HTR-8/SVneo (cell line): Measurements from ENCODE around the gene JAKMIP1.

Experiments used
- DNase-seq: peaks from one replicate; pipeline ENCODE4 v3.0.0; 2011; ENCODE audit warnings: low spot score, mixed read lengths; ENCODE audit not compliant: insufficient read length
- FAIRE-seq: peaks from 2 replicates; lab custom pipeline; 2011; peaks lifted over from hg19 to GRCh38; lab: Jason Lieb, UNC

The JAKMIP1 gene

DNA sequence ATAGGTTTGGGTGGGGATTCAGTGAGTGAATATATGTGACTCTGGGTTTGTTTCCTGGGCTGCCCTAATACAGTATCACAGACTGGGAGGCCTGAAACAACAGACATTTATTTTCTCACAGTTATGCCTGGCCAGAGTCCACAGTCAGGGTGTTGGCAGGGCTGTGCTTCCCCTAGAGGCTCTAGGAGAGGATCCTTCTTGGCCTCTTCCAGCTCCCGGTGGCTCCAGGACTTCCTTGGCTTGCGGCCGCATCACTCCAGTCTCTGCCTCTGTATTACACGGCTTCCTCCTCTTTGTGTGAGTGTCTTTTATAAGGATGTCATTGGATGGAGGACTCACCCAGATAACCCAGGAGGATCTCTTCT, 5.2 kb upstream of the JAKMIP1 start:
- no peak for DNase-seq
- FAIRE-seq, result no peak

DNA sequence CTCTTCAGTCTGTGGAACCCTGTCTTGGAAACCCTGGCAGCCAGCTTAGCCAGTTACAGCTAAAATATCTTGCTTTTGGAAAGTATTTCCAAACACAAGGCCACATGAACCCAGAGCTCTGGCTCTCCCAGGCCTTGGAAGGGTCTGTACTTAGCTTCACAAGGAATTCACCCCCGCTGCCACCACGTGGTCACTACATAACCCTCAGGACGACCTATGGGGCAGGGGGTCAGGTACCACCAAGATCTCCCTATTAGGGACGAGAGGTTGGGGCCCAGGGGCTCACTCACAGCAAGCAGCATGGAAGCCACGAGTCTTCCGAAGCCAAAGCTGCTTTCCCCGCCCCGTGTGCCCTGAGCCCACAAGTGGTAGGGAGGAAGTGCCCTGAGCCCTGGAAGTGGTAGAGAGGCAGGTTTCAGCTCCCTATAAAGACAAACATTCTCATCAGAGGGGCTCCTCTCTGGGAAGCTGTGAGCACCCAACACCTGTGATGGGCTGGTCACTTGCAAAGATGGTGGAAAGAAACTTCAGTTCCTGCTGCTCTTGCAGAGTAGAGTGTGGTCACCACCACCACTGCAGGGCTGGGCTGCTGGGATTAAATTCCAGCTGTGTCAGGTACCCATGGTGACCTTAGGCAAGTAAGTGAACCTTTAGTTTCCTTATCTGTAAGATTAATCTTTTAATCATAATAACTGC, 4.7 kb upstream of the JAKMIP1 start:
- FAIRE-seq, result no peak
- DNase-seq, result no peak

DNA sequence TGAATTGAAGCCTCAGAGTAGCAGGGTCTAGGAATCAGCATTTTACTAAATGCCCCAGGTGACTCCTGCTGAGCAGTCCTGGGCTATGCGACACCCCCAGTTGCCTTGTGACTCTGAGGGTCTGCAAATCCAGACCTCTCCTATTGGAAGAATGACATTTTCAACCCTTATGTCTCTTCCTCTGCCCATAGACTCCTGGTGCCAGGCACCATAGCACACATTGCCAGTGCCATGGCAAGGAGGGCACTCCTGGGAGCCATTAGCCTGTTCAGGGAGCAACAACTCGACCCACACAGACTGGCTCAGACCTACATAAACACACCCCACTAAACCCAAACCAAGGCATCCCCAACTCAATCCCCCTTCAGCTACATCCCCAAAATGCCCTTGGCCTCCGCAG, 3.7 kb upstream of the JAKMIP1 start:
- FAIRE-seq, result no peak
- no peak for DNase-seq

DNA sequence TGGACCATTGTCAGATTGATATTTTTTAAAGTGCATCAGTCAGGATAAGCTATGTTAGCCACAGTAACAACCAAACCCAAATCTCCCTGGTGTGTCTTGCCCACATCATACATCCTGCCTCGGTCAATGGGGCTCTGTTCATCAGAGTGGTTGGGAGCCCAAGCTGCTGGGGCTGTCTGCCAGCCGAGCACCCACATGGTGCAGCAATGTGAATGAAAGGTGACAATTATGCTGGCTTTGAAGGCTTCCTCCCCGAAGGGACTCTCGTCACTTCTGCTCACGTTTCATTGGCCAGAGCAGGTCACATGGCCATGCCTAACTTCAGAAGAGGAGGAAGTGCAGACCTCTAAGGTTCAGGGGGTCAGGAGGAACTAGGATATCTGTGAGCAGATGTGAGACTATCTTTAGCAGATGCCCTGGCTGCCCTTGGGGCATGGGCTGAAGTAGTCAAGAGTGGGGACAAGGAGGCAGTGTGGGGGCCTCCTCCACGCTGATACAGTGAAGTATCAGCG, 1.3 kb upstream of the JAKMIP1 start:
- peak; percentile 49 for FAIRE-seq

DNA sequence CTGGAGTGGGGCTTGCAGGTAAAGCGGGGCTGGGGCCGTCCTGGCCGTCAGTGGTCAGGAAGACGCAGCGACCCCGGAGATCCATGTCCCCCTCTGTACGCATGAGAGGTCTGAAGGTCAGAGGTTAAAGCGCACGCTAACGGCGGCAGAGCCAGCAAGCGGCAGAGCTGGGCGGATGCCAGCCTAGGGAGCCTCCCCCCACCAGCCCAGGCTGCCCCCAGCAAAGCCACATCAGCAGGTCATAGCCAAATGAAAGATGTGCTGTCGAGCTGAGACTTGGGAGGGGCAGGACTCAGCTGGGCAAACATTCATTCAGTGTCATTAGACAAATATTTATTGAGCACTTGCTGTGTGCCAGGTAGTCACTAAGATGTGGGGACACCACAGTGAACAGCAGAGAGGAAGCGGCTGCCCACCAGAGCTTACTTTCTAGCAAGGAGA, 593 bp upstream of the JAKMIP1 start:
- no peak for DNase-seq
- FAIRE-seq, result no peak

More for the DNA sequence above, 1.3 kb upstream of the JAKMIP1 start:
- no peak for DNase-seq

DNA sequence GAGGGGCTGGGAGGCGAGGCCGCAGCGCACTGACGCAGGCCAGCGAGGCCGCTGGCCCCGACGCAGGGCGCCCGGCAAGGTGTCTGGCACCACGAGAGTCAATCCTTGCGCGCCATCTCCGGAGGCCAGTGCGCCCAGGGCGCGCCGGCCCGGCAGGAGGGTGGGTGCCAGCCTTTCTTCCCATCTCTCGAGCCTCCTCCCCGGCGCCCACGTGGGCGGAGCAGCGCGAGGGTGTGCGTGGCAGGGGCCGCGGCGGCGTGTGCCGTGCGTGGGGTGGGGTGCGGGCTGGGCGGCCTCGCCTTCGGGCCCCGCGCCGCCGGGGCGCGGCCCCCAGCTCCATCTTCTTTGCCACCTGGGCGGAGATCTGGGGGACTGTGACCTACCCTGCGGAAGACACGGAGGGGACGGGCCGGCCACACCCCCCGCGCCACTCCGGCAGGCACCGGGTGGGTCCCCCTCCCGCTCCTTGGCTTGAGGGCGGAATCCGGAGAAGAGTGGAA, 877 bp downstream of the JAKMIP1 start:
- DNase-seq, result no peak
- FAIRE-seq, result no peak

DNA sequence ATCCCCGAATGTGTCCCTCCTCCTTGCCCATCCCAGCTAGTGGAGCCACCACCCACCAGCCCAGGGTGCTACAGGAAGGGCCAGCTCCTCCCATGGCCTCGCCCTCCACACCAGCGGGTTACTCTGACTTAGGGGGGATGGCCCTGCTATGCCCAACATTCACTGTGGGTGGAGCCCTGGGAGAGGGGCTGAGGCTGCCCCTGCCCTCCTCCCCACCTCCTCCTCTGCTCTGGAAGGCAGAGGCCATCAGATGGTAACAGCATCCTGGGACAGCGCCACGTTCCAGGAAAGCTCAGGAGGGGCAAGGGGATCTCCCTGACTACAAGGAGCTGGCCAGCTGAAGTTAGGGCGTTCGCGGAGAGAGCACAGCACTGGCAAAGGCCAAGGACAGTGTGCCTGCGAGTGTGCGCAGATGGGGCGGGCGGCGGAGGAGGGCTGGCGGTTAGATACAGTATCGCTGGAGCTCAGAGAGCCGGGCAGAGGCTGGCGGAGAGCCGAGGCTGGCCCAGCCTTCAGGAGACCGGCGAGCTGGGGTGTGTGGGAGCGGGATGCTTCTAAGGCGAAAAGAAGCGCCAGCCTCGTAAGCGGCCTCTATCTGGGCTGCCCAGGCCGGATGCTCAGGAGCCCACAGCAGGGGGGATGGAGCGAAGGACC, 1.5 kb downstream of the JAKMIP1 start:
- DNase-seq (no peak), FAIRE-seq (no peak)

DNA sequence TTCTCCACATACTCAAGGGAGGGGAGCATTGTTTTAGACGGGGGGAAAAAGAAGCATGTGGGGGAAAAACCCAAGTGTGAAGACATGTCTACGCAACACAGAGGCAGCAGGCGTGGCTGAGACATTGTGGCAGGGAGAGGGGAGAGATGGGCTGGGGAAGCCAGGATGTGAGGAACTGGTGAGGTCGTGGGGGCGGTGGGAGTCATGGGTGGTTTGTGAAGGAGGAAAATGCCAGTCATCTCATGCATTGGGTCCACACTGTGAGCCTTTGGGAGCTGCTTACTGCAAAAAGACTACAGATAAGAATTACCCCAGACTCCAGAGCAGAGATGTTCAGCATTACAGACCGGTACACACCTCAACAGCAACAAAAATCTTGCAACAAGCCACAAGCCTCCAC, 2.1 kb downstream of the JAKMIP1 start:
- DNase-seq, result no peak
- FAIRE-seq, result no peak

DNA sequence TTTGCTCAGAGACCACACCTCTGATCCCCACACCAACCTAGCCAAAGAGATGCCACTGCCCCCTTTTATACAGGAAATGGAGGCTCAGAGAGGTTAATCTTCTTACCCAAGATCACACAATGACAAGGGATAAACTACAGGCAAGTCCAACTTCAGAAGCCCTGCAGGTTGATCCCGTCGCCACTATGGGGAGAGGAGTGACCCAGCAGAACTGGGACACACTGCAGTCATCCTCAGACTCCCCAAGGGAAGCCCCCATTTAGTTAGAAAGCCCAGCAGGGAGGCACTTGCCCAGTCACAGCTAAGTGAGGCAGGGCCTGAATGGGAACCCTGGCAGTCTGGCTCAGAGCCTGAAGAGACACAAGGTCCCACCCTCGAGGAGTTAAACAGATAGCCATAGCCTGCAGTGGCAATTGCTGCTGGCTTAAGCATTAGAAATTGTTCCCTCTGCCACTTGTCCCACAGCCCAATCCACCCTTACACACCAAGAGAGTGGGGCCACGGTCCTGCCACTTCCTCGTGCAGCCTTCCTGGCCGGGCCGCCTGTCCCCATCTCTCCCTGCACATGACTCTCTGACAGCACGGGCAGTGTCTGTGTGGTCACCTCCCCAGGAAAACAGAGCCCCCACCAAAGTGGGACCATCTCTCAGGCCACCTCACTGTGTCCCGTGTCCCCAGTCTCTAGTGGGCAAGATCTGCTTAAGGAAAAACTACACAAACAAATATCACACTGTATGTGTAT, 2.7 kb downstream of the JAKMIP1 start:
- FAIRE-seq (no peak), DNase-seq (no peak)

DNA sequence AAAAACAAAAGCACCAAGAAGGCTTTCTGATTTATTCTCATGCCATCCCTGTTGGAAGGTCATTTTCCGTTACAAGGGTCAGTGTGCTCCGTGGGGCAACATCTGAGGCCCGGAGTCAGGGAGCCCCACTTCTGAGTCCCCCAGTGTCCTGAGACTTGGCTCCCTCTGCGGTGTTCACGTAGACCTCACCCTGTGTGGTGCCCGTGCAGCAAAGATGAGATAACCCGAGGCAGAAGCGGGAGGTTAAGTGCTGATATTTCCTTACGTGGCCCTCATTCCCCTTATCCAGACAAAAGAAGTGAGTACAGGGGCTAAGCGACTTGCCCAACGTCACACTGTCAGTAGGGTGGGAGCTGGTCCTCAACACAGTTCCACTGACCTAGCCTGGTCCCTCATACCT, 3.5 kb downstream of the JAKMIP1 start:
- FAIRE-seq, result no peak

DNA sequence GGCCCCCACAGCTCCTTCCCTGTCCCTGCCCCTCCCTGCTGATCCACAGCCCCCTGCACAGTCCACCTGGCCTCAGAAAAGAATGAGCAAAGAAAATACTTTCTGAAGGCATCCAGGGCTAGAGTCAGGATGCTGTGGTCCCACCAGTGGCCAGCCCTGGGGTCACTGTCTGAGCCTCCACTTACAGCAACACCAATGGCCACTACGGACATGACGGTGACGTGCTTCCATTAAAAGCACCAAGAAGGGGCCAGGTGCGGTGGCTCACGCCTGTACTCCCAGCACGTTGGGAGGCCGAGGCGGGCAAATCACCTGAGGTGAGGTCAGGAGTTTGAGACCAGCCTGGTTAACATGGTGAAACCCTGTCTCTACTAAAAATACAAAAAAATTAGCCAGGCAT, 4.0 kb downstream of the JAKMIP1 start:
- DNase-seq (no peak), FAIRE-seq (no peak)

More for the DNA sequence above, 3.5 kb downstream of the JAKMIP1 start:
- DNase-seq, result no peak

DNA sequence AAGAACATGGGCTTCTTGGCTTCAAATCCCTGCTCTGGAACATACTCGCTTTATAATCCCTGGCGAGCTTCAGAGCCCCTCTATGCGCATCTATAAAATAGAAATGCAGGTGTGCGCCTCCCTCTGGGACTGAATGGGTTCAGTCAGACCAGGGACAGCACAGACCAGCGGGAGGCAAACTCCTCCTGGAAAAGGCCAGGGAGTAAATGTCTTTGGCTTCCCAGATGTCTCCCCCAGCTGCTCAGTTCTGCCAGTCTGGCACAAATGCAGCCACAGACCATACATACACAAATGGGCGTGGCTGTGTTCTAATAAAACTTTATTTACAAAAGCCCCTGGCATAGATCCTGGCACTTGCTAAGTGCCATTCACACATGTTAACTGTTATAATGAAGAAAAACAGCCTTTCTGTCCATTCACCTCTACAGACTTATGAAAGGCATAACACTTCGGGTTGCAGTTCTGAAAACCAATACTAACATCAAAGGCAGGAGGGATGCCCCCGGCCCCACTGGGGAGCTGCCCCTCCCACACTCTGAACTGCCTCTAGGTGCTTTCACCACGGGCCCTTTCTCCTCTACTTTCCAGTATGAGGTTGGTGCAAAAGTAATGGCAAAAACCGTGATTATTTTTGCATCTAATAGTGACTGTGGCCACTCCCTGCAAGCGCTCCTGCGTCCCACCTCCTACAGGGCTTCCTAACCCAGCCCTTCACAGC, 4.6 kb downstream of the JAKMIP1 start:
- FAIRE-seq (no peak), DNase-seq (no peak)

DNA sequence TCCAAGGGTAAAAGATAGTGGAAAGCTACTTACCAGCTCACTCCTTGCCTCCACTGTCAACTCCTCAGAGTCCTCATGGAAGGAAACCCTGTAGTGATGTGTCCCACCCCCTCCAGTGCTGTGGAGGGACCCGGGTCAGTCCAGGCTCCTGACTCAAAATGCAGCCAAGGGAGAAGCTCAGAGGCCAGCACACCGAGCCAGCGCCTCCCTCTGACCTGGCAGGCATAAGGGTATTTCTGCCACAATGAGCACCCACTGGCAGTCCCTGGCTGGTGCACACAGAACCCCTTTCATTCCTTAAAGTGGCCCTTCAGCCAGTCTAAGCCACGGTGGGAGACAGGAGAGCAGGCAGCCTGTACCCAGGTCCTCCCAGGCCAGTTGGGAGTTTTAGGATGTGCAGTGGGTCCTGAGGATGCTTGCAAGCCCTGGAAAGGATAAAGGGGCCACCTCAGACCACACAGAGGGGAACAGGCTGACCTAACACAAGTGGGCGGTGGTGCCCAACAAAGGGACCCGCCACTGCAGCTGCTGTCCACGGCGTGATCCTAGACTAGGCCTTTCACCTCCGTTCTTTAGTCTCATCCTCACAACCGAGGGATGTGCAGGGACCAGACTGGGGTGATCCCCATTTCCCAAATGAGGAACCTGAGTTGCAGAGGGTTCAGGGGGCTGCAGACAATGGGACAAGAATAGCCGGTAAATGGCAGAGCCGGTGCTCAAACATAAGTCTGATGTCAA, 5.7 kb downstream of the JAKMIP1 start:
- DNase-seq (no peak), FAIRE-seq (no peak)

DNA sequence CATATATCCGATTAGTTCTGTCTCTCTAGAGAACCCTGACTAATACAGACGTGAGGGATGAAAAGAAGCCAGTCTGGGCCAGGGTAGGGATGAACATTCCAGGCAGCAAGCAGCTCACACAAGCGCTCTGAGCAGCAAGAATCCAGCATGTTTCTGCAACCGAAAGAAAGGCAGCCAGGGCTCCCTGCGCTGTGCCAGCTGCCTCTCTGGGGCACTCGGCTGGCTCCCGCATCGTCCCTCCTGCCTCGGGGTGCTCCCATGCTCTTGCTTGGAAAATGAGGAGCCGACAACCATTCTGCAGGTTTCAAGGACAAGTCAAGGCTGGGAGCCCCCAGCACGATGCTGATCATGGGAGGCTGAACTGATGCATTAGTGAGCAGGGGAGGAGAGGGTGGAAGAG, 7.0 kb downstream of the JAKMIP1 start:
- no peak for FAIRE-seq

DNA sequence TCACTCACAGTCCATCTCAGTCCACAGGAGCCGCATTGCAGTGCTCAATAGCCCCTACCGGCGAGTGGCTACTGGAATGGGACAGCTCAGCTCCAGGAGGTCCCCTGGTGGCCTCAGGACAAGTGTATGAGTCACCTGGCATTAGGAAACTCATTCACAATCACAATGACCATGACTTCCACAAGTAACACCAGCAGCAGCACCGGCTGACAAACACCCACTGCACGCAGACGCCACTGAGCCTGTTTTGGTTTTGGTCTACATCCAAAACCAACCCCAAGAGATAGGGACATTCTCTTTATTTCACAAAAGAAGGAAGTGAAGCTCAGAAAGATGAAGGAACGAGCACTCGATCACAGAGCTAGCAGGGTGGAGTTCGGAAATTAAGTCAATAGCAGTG, 8.1 kb downstream of the JAKMIP1 start:
- DNase-seq, result no peak
- FAIRE-seq, result no peak

More for the DNA sequence above, 7.0 kb downstream of the JAKMIP1 start:
- DNase-seq, result no peak

DNA sequence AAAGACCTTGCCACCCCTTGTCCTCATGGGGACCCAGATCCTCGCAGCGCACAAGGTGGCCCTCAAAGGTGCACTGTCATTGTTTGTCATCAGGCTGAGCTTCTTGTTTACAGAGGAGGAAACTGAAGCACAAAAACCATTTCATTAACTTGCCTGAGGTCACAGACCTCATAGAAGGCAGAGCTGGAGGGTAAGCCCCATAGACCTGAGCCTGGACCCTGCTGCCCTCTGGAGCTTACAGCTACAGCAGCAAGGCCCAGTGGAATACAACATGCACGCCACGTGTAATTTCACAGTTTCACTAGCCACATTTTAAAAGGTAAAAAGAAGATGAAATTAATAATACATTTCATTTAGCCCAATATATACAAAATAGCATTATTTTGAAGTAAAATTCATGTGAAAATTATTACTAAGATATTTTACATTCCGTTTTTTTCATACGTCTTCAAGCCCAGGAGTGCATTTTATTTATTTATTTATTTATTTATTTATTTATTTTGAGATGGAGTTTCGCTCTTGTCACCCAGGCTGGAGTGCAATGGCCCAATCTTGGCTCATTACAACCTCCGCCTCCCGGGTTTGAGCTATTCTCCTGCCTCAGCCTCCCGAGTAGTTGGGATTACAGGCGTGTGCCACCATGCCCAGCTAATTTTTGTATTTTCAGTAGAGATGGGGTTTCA, 8.8 kb downstream of the JAKMIP1 start:
- FAIRE-seq, result no peak
- DNase-seq, result no peak

DNA sequence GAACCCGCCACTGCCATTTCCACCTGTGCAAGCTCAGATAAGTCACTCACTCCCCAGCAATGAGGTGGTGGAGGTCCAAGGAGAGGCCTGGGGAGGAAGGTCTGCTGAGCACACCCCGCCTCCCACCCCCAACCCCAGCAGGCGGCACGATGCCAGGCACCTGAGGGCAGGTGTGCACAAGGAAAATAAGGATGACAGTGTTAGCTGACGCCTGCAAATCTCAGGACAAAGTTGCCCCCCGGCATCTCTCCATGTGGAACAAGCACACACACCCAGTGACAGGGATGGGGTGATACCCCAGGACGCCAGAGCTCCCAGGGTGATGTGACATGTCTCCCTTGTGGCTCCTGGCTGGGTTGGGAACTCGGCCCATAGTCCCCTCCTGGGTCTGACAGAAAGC, 9.9 kb downstream of the JAKMIP1 start:
- DNase-seq (no peak), FAIRE-seq (no peak)

DNA sequence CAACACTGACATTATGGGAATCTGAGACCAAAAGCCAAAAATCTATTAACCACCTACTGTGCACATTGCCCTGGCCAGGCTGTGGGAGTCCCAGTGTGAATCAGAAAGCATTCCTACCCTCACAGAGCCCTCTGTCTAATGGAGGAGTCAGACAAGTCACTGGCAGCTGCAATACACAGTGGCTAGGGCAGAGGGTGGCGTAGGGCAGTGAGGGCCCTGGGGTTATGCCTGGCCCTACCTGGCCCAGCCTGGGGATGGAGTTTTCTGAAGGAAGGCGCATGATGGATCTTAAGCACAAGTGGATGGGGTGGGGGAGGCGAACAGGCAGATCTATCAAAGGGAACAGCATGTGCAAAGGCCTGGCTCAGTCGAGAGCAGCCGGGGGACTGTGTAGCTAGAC, 10.8 kb downstream of the JAKMIP1 start:
- DNase-seq (no peak), FAIRE-seq (no peak)

DNA sequence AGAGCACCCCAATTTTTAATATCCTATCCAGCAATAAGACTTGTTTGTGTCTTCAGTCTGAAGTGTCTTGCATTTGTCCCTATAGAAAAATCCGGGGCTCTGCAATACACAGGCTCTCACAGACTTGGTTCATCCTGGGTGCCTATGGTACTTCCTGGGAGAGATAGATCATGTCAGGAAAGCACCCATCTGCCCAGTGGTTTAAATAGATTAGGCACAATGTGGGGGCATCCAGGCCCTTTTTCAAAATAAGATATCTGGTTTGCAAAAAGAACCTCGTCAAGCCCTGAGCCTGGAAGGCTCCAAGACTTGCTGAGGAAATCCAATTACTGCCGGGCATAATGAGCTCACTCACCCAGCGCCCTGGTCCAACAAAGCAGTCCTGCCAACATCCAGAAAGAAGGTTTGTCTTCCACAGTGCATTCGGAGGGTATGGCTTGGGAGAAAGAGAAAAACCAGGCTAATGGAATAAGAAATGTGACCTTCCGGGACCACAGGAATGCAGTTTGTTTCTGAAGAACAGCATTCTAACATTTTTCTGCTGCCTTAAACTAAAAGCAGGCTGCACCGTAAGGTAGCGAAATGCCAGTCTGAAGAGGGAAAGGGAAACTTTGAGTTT, 11.6 kb downstream of the JAKMIP1 start:
- FAIRE-seq (no peak), DNase-seq (no peak)
